Astrocyte of the cerebellum (primary cell): ENCODE results near the gene EEIG2.
A peak's percentile ranks its signal among the peaks of the same experiment; 100 is the strongest.

Experiments
- DNase-seq: peaks from one replicate; pipeline ENCODE4 v3.0.0-alpha.2; 2011; ENCODE audit warnings: low read depth
- H3K4me3 ChIP-seq: 2 replicates; pipeline ENCODE4 v1.5.1; 2011; ENCODE audit warnings: mild to moderate bottlenecking, low read depth, low read length, moderate library complexity
- in situ Hi-C: cut with HindIII; loops from 2 replicates; pipeline ENCODE4 v1.10.0; 2017; ENCODE audit warnings: low sequenced_read_pairs
- TF ChIP-seq, protein P1 (sequence below): IDR thresholded peaks from 2 replicates; pipeline ENCODE4 v1.5.1; 2012; ENCODE audit warnings: low read length, low read depth, moderate library complexity, mild to moderate bottlenecking; ENCODE audit errors: missing control alignments

Gene EEIG2

DNA sequence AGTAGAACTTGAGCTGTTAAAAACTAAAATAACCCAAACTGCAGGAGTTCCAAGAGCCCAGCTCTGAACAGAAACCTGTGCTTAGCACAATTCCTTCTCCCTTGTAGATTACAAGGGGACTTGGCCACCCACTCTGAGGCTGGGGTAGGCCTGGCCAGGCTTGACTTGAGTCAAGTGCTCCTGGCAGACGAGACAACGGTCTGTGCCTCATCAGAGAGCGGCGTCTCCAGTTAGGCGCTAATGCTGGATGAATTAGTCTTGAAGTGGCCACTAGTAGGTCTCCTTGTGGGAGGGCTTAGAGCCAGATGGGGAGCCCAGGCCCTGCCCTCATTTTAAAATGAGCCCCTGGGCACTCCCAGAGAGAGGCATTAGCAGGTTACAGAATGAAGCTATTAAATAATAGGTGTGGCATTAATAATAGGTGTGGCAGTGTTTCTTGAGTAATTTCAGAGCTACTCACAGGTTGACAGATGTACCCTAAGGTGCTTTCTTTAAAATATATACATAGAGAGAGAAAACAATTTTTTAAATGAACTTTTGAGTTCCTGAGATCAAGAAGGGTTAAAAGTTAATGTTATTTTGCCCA, 1.1 kb downstream of the EEIG2 start:
- TF ChIP-seq, protein P1, sequence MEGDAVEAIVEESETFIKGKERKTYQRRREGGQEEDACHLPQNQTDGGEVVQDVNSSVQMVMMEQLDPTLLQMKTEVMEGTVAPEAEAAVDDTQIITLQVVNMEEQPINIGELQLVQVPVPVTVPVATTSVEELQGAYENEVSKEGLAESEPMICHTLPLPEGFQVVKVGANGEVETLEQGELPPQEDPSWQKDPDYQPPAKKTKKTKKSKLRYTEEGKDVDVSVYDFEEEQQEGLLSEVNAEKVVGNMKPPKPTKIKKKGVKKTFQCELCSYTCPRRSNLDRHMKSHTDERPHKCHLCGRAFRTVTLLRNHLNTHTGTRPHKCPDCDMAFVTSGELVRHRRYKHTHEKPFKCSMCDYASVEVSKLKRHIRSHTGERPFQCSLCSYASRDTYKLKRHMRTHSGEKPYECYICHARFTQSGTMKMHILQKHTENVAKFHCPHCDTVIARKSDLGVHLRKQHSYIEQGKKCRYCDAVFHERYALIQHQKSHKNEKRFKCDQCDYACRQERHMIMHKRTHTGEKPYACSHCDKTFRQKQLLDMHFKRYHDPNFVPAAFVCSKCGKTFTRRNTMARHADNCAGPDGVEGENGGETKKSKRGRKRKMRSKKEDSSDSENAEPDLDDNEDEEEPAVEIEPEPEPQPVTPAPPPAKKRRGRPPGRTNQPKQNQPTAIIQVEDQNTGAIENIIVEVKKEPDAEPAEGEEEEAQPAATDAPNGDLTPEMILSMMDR = peak; percentile 17
- no peak for DNase-seq

GRCh38 chr1:108561689-108562326, 1.9 kb downstream of the EEIG2 start:
- TF ChIP-seq, protein P1 = peak; percentile 31
- no peak for DNase-seq
- in situ Hi-C loops = no loop called here
- no peak overlapping the region for H3K4me3 ChIP-seq

More for the DNA sequence above, 1.1 kb downstream of the EEIG2 start:
- in situ Hi-C loops = no loop called here
- H3K4me3 ChIP-seq = peak overlapping the region; percentile 56

DNA sequence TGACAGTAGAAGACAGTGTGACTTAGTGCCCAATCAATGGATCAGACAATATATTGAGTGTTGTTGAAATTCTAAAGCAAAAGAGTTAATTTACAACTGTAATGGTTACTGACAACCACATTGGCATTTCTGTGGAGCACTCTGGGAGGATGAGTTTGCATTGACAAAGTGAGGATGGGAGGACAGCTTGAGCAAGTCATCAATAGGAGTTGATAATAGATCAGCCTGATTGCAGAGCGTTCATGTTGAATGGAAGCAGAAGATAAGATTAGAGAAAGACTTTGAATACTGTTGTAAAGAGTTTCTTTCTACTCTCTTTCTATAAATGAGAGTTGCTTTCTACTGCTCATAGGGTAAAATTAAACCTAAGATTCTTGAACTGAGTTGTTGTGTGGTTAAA, 3.9 kb downstream of the EEIG2 start:
- TF ChIP-seq, protein P1 = no peak
- H3K4me3 ChIP-seq = no peak overlapping the region
- DNase-seq = no peak
- in situ Hi-C loops = no loop called here

DNA sequence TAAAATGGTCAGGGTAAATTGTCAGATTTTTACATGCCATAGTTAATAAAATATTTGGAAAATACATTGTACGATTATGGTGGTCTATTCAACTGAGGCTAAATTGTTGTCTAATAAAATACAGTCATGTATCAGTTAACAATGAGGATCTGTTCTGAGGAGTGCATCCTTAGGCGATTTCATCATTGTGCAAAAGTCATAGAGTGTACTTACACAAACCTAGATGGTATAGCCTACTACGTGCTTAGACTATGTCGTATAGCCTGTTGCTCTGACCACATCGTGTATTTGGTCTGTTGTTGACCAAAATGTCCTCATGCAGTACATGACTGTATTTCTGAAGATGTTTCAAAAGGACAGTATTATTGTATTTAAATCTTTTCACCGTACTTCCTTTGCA, 5.2 kb downstream of the EEIG2 start:
- in situ Hi-C loops = no loop called here
- TF ChIP-seq, protein P1 = no peak
- no peak overlapping the region for H3K4me3 ChIP-seq
- no peak for DNase-seq

DNA sequence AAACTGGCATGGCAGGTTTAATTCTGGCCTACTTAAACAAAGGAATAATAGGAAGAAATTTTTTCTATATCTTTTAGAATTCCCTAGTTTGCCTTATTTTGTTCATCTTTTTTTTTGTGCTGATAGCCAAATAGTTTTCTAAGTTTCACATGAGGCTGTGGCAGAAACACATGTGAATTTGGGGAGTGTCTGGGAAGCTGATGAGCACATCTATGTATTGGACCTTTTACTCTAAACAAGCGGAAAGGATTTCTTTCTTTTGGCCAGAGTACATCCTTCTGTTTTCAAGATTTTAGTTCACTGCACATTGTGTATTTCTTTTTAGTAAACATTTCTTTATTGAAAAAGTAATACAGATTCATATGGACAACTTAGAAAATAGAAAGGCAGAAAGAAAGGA, 5.6 kb downstream of the EEIG2 start:
- TF ChIP-seq, protein P1 = no peak
- in situ Hi-C loops = no loop called here
- no peak for DNase-seq
- H3K4me3 ChIP-seq = no peak overlapping the region

GRCh38 chr1:108568589-108568988, 8.7 kb downstream of the EEIG2 start:
- TF ChIP-seq, protein P1 = no peak
- in situ Hi-C loops = no loop called here
- no peak overlapping the region for H3K4me3 ChIP-seq
- DNase-seq = no peak
